ENCODE results near the gene DCTPP1. TPM values are rescaled to one million over a fixed set of nuclear protein-coding genes. Genes with fewer than 3 reads are reported as not detected.

DCTPP1 gene
- total and polyA plus RNA-seq, 2 of the 13 experiments (the other 11 are each of a cell fraction or from before 2014, with no cell fraction given): 54.8 to 74.4 TPM

DNA sequence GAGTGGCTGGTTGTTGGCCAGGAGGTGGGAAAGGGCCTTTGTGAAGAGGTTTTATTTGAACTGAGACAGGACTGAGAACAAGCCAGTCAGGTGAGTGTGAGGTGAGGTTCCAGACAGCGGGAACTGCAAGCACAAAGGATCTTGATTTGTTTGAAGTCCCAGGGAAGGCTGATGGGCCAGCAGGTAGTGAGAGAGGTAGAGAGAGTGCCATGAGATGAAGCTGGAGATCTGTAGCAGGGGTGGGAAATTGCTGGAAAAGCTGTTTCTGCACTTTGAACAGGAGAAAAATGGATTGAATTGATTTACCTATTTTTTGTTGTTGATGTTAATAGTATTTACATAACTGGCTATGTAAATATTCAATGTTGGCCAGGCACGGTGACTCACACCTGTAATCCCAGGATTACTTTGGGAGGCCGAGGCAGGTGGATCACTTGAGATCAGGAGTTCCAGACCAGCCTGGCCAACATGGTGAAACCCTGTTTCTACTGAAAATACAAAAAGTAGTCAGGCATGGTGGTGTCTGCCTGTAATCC is 7.7 kb upstream of the DCTPP1 start (continued):
- TF ChIP-seq, protein P1, sequence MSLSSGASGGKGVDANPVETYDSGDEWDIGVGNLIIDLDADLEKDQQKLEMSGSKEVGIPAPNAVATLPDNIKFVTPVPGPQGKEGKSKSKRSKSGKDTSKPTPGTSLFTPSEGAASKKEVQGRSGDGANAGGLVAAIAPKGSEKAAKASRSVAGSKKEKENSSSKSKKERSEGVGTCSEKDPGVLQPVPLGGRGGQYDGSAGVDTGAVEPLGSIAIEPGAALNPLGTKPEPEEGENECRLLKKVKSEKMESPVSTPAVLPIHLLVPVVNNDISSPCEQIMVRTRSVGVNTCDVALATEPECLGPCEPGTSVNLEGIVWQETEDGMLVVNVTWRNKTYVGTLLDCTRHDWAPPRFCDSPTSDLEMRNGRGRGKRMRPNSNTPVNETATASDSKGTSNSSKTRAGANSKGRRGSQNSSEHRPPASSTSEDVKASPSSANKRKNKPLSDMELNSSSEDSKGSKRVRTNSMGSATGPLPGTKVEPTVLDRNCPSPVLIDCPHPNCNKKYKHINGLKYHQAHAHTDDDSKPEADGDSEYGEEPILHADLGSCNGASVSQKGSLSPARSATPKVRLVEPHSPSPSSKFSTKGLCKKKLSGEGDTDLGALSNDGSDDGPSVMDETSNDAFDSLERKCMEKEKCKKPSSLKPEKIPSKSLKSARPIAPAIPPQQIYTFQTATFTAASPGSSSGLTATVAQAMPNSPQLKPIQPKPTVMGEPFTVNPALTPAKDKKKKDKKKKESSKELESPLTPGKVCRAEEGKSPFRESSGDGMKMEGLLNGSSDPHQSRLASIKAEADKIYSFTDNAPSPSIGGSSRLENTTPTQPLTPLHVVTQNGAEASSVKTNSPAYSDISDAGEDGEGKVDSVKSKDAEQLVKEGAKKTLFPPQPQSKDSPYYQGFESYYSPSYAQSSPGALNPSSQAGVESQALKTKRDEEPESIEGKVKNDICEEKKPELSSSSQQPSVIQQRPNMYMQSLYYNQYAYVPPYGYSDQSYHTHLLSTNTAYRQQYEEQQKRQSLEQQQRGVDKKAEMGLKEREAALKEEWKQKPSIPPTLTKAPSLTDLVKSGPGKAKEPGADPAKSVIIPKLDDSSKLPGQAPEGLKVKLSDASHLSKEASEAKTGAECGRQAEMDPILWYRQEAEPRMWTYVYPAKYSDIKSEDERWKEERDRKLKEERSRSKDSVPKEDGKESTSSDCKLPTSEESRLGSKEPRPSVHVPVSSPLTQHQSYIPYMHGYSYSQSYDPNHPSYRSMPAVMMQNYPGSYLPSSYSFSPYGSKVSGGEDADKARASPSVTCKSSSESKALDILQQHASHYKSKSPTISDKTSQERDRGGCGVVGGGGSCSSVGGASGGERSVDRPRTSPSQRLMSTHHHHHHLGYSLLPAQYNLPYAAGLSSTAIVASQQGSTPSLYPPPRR (CRISPR knock-in tag; IDR thresholded peaks at IDR 0.05; ENCODE audit: borderline replicate concordance): peak; percentile 90
- TF ChIP-seq ARNT (IDR thresholded peaks at IDR 0.05): no peak
- 0 out of 2 replicates have a peak, but pooled peaks have one; percentile 50 for TF ChIP-seq MIXL1 (CRISPR knock-in tag; IDR thresholded peaks at IDR 0.05)
- no peak for TF ChIP-seq ARNTL (CRISPR knock-in tag; IDR thresholded peaks at IDR 0.05)
- TF ChIP-seq ZNF614 (CRISPR knock-in tag; IDR thresholded peaks at IDR 0.05; ENCODE audit: borderline replicate concordance): 0 out of 2 replicates have a peak, but pooled peaks have one; percentile 41
- TF ChIP-seq ZNF703 (CRISPR knock-in tag; IDR thresholded peaks at IDR 0.05; ENCODE audit: borderline replicate concordance): no peak
- peak; percentile 60; the same call in 1 of the 2 replicates for TF ChIP-seq HMG20A (CRISPR knock-in tag; IDR thresholded peaks at IDR 0.05; ENCODE audit: borderline replicate concordance)
- TF ChIP-seq, protein P2, sequence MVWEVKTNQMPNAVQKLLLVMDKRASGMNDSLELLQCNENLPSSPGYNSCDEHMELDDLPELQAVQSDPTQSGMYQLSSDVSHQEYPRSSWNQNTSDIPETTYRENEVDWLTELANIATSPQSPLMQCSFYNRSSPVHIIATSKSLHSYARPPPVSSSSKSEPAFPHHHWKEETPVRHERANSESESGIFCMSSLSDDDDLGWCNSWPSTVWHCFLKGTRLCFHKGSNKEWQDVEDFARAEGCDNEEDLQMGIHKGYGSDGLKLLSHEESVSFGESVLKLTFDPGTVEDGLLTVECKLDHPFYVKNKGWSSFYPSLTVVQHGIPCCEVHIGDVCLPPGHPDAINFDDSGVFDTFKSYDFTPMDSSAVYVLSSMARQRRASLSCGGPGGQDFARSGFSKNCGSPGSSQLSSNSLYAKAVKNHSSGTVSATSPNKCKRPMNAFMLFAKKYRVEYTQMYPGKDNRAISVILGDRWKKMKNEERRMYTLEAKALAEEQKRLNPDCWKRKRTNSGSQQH (CRISPR knock-in tag; IDR thresholded peaks at IDR 0.05; ENCODE audit: low read depth): no peak
- TF ChIP-seq ZNF570 (CRISPR knock-in tag; IDR thresholded peaks at IDR 0.05; ENCODE audit: borderline replicate concordance): no peak
- no peak for TF ChIP-seq ZNF20 (CRISPR knock-in tag; IDR thresholded peaks at IDR 0.05)
- no peak for TF ChIP-seq IRX3 (CRISPR knock-in tag; IDR thresholded peaks at IDR 0.05; ENCODE audit: borderline replicate concordance, low read depth)
- TF ChIP-seq DNMT1 (CRISPR knock-in tag; IDR thresholded peaks at IDR 0.05): no peak
- no peak for TF ChIP-seq PRPF4 (IDR thresholded peaks at IDR 0.05; ENCODE audit: low read depth, low read length, poor library complexity, severe bottlenecking)
- no peak for TF ChIP-seq ZNF768 (CRISPR knock-in tag; IDR thresholded peaks at IDR 0.05)
- TF ChIP-seq SP4 (CRISPR knock-in tag; IDR thresholded peaks at IDR 0.05): no peak
- no peak for TF ChIP-seq TGIF2 (CRISPR knock-in tag; IDR thresholded peaks at IDR 0.05)
- TF ChIP-seq JUNB (CRISPR knock-in tag; IDR thresholded peaks at IDR 0.05; ENCODE audit: borderline replicate concordance): peak; percentile 91; the same call in 1 of the 2 replicates
- TF ChIP-seq, protein P3, sequence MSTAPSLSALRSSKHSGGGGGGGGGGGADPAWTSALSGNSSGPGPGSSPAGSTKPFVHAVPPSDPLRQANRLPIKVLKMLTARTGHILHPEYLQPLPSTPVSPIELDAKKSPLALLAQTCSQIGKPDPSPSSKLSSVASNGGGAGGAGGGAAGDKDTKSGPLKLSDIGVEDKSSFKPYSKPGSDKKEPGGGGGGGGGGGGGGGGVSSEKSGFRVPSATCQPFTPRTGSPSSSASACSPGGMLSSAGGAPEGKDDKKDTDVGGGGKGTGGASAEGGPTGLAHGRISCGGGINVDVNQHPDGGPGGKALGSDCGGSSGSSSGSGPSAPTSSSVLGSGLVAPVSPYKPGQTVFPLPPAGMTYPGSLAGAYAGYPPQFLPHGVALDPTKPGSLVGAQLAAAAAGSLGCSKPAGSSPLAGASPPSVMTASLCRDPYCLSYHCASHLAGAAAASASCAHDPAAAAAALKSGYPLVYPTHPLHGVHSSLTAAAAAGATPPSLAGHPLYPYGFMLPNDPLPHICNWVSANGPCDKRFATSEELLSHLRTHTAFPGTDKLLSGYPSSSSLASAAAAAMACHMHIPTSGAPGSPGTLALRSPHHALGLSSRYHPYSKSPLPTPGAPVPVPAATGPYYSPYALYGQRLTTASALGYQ (CRISPR knock-in tag; IDR thresholded peaks at IDR 0.05): peak; percentile 56; the same call in 1 of the 2 replicates
- TF ChIP-seq, protein P4, sequence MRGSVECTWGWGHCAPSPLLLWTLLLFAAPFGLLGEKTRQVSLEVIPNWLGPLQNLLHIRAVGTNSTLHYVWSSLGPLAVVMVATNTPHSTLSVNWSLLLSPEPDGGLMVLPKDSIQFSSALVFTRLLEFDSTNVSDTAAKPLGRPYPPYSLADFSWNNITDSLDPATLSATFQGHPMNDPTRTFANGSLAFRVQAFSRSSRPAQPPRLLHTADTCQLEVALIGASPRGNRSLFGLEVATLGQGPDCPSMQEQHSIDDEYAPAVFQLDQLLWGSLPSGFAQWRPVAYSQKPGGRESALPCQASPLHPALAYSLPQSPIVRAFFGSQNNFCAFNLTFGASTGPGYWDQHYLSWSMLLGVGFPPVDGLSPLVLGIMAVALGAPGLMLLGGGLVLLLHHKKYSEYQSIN (CRISPR knock-in tag; IDR thresholded peaks at IDR 0.05; ENCODE audit: borderline replicate concordance): no peak
- no peak for TF ChIP-seq TAF15 (IDR thresholded peaks at IDR 0.05; ENCODE audit: low read depth, low read length, poor library complexity, severe bottlenecking)
- no peak for TF ChIP-seq ZNF33A (CRISPR knock-in tag; IDR thresholded peaks at IDR 0.05; ENCODE audit: borderline replicate concordance)
- no peak for TF ChIP-seq ZFP82 (CRISPR knock-in tag; IDR thresholded peaks at IDR 0.05; ENCODE audit: borderline replicate concordance)

All from HepG2 (cell line).